GM19035 (cell line): Measurements from ENCODE around the gene S100A6.

ENCODE experiments used
- ATAC-seq: cut with Tn5 transposase; IDR thresholded peaks from one replicate; pipeline ENCODE4 v1.9.1; 2021; ENCODE audit not compliant: unreplicated experiment

Gene S100A6

GRCh38 chr1:153545067-153546055, 9.6 kb upstream of the S100A6 start, which contains the start of gene S100A4:
Gene S100A4, minus strand, starts transcription at chr1:153545806. Its CDS starts 1,012 bp downstream, at chr1:153544794.
- no peak for ATAC-seq

GRCh38 chr1:153544453-153545066, 8.8 kb upstream of the S100A6 start:
- no peak for ATAC-seq

- ATAC-seq = no peak
These were observed 7.9 kb upstream of the S100A6 start for GRCh38 chr1:153543736-153544135.

- no peak for ATAC-seq
These were observed 7.3 kb upstream of the S100A6 start for GRCh38 chr1:153542956-153543711.

- ATAC-seq = no peak
These were observed 6.1 kb upstream of the S100A6 start for GRCh38 chr1:153541641-153542590.

GRCh38 chr1:153540394-153541361, 4.9 kb upstream of the S100A6 start, which contains the start of gene S100A5:
Gene S100A5, minus strand, starts transcription at chr1:153540934. Its CDS starts 743 bp downstream, at chr1:153540191.
- no peak for ATAC-seq

GRCh38 chr1:153539395-153540093, 3.8 kb upstream of the S100A6 start:
- no peak for ATAC-seq

- no peak for ATAC-seq
These were observed 2.6 kb upstream of the S100A6 start for GRCh38 chr1:153538315-153538821.

GRCh38 chr1:153537376-153537730, 1.6 kb upstream of the S100A6 start:
- no peak for ATAC-seq

- no peak for ATAC-seq
These were observed 1.0 kb upstream of the S100A6 start for GRCh38 chr1:153536671-153537375.

- ATAC-seq = peak; percentile 49
These were observed 350 bp upstream of the S100A6 start for GRCh38 chr1:153536012-153536670.

GRCh38 chr1:153534925-153535241, 908 bp downstream of the S100A6 start:
- no peak for ATAC-seq

GRCh38 chr1:153534226-153534924, 1.4 kb downstream of the S100A6 start:
- no peak for ATAC-seq

- ATAC-seq = no peak
These were observed 2.0 kb downstream of the S100A6 start for GRCh38 chr1:153533689-153534201.

- no peak for ATAC-seq
These were observed 2.8 kb downstream of the S100A6 start for GRCh38 chr1:153532769-153533599.
